GM12878 (cell line): Measurements from ENCODE around the gene NME7. TPM values are rescaled to one million over a fixed set of nuclear protein-coding genes. Genes with fewer than 3 reads are reported as not detected.

Experiments
- ATF7 ChIP-seq: fragments of 450-650 bp; IDR thresholded peaks from 2 replicates; pipeline ENCODE4 v1.6.1; 2016; ENCODE audit warnings: low read depth, mild to moderate bottlenecking
- BACH1 ChIP-seq: fragments of 450-650 bp; IDR thresholded peaks from 2 replicates; pipeline ENCODE4 v1.6.1; 2017; ENCODE audit warnings: mild to moderate bottlenecking, borderline replicate concordance
- CBFB ChIP-seq: IDR thresholded peaks from 2 replicates; pipeline ENCODE4 v1.6.1; 2016; ENCODE audit warnings: antibody characterized with exemption, low read depth
- CEBPB ChIP-seq, 2 experiments: fragments of 150-350 bp in 1 of 2; IDR thresholded peaks; 2 replicates each; pipeline ENCODE4 v1.6.1; 2012 to 2014; ENCODE audit warnings: low read depth in 2 of 2, low read length in 2 of 2, borderline replicate concordance in 1 of 2, inconsistent platforms in 1 of 2
- CHD2 ChIP-seq: IDR thresholded peaks from 2 replicates; pipeline ENCODE4 v1.6.1; 2011; ENCODE audit warnings: low read depth, low read length, improper control_type of control experiment, borderline replicate concordance
- HSF1 ChIP-seq: fragments of 150-350 bp; IDR thresholded peaks from 2 replicates; pipeline ENCODE4 v1.6.1; 2014; ENCODE audit warnings: mild to moderate bottlenecking, low read depth, low read length
- MEF2A ChIP-seq: IDR thresholded peaks from 2 replicates; pipeline ENCODE4 v1.6.1; 2011; ENCODE audit warnings: low read depth, mild to moderate bottlenecking, low read length, moderate library complexity; ENCODE audit not compliant: insufficient read depth
- NBN ChIP-seq: fragments of 450-650 bp; IDR thresholded peaks from 2 replicates; pipeline ENCODE4 v1.6.1; 2016
- PML ChIP-seq: IDR thresholded peaks from 2 replicates; pipeline ENCODE4 v1.6.1; 2012; ENCODE audit warnings: low read length, inconsistent platforms
- RAD51 ChIP-seq: fragments of 450-650 bp; IDR thresholded peaks from 2 replicates; pipeline ENCODE4 v1.6.1; 2016; ENCODE audit warnings: moderate library complexity, mild to moderate bottlenecking, inconsistent platforms
- SUZ12 ChIP-seq: fragments of 200-600 bp; sonication (generic); IDR thresholded peaks from one replicate; pipeline ENCODE4 v1.6.1; 2018; ENCODE audit warnings: antibody characterized with exemption, mild to moderate bottlenecking; ENCODE audit not compliant: unreplicated experiment
- TBL1XR1 ChIP-seq: IDR thresholded peaks from 2 replicates; pipeline ENCODE4 v1.6.1; 2012; ENCODE audit warnings: low read depth, low read length, improper control_type of control experiment
- TCF3 ChIP-seq: IDR thresholded peaks from 2 replicates; pipeline ENCODE4 v1.6.1; 2012; ENCODE audit warnings: low read depth, mild to moderate bottlenecking, low read length, borderline replicate concordance; ENCODE audit not compliant: insufficient read depth
- WRNIP1 ChIP-seq: IDR thresholded peaks from 2 replicates; pipeline ENCODE4 v1.6.1; 2011; ENCODE audit warnings: low read depth, low read length, improper control_type of control experiment, borderline replicate concordance
- ZBTB11 ChIP-seq: fragments of 450-650 bp; formaldehyde crosslinking; IDR thresholded peaks from 2 replicates; pipeline ENCODE4 v1.5.0; 2022; ENCODE audit warnings: mild to moderate bottlenecking, missing genetic modification characterization
- polyA plus RNA-seq, 11 experiments: library from polyadenylated mRNA; depleted of rRNA in 4 of 11; unstranded in 6 of 11; stranded (reverse) in 5 of 11; fragments of >200 nt; fragmentation: Nextera tagmentation in 4 of 11; fragmentation: Illumina TruSeq in 1 of 11; extraction: Ambion mirVana in 4 of 11; extraction: Trizol in 1 of 11; gene quantifications; 1 replicate in 1 of 11; 2 replicates in 10 of 11; pipeline versions ENCODE4 v1.2.1 to v1.2.3, GENCODE V29; 2011 to 2016; ENCODE audit warnings: inconsistent platforms in 2 of 11, missing spikeins in 2 of 11, low read depth in 1 of 11
- total RNA-seq, 4 experiments: library from RNA; depleted of rRNA in 3 of 4; stranded (reverse); fragments of >200 nt in 3 of 4; fragmentation: Illumina TruSeq in 1 of 4; extraction: Trizol in 1 of 4; gene quantifications; 2 replicates each; pipeline versions ENCODE4 v1.2.1 to v1.2.3, GENCODE V29; 2013 to 2021
- TF ChIP-seq, protein P1 (sequence below): IDR thresholded peaks from 2 replicates; pipeline ENCODE4 v1.6.1; 2012; ENCODE audit warnings: mild to moderate bottlenecking, low read depth, low read length
- TF ChIP-seq, protein P2 (sequence below): IDR thresholded peaks from 2 replicates; pipeline ENCODE4 v1.6.1; 2011; ENCODE audit warnings: borderline replicate concordance, low read depth, mild to moderate bottlenecking, moderate library complexity, low read length; ENCODE audit not compliant: insufficient read depth, poor library complexity, severe bottlenecking
- TF ChIP-seq, protein P3 (sequence below): IDR thresholded peaks from 2 replicates; pipeline ENCODE4 v1.6.1; 2012; ENCODE audit warnings: low read length, inconsistent platforms

NME7 gene
- total and polyA plus RNA-seq, 10 of the 15 experiments (the other 5 are each of a cell fraction or from before 2014, with no cell fraction given) = 1.5 to 15.6 (median 7.2) TPM

GRCh38 chr1:169138866-169139670 is 228.5 kb downstream of the NME7 start (continued):
- TF ChIP-seq, protein P1, sequence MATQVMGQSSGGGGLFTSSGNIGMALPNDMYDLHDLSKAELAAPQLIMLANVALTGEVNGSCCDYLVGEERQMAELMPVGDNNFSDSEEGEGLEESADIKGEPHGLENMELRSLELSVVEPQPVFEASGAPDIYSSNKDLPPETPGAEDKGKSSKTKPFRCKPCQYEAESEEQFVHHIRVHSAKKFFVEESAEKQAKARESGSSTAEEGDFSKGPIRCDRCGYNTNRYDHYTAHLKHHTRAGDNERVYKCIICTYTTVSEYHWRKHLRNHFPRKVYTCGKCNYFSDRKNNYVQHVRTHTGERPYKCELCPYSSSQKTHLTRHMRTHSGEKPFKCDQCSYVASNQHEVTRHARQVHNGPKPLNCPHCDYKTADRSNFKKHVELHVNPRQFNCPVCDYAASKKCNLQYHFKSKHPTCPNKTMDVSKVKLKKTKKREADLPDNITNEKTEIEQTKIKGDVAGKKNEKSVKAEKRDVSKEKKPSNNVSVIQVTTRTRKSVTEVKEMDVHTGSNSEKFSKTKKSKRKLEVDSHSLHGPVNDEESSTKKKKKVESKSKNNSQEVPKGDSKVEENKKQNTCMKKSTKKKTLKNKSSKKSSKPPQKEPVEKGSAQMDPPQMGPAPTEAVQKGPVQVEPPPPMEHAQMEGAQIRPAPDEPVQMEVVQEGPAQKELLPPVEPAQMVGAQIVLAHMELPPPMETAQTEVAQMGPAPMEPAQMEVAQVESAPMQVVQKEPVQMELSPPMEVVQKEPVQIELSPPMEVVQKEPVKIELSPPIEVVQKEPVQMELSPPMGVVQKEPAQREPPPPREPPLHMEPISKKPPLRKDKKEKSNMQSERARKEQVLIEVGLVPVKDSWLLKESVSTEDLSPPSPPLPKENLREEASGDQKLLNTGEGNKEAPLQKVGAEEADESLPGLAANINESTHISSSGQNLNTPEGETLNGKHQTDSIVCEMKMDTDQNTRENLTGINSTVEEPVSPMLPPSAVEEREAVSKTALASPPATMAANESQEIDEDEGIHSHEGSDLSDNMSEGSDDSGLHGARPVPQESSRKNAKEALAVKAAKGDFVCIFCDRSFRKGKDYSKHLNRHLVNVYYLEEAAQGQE = no peak
- TF ChIP-seq CHD2 (no peak), SUZ12 (no peak), BACH1 (peak; percentile 96), HSF1 (no peak), WRNIP1 (no peak), MEF2A (peak; percentile 75), NBN (peak; percentile 29; the same call in 1 of the 2 replicates), ZBTB11 (CRISPR knock-in tag) (no peak), TCF3 (no peak), ATF7 (peak; percentile 86), RAD51 (no peak), CBFB (no peak), TBL1XR1 (peak; percentile 60; the same call in 1 of the 2 replicates), CEBPB (IDR thresholded peaks at IDR 0.05; ENCODE audit: borderline replicate concordance in 1 of 2, low read depth in 2 of 2, low read length in 2 of 2) (no peak), PML (peak; percentile 69; the same call in 1 of the 2 replicates)
- TF ChIP-seq, protein P2, sequence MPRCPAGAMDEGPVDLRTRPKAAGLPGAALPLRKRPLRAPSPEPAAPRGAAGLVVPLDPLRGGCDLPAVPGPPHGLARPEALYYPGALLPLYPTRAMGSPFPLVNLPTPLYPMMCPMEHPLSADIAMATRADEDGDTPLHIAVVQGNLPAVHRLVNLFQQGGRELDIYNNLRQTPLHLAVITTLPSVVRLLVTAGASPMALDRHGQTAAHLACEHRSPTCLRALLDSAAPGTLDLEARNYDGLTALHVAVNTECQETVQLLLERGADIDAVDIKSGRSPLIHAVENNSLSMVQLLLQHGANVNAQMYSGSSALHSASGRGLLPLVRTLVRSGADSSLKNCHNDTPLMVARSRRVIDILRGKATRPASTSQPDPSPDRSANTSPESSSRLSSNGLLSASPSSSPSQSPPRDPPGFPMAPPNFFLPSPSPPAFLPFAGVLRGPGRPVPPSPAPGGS = peak; percentile 84
- TF ChIP-seq, protein P3, sequence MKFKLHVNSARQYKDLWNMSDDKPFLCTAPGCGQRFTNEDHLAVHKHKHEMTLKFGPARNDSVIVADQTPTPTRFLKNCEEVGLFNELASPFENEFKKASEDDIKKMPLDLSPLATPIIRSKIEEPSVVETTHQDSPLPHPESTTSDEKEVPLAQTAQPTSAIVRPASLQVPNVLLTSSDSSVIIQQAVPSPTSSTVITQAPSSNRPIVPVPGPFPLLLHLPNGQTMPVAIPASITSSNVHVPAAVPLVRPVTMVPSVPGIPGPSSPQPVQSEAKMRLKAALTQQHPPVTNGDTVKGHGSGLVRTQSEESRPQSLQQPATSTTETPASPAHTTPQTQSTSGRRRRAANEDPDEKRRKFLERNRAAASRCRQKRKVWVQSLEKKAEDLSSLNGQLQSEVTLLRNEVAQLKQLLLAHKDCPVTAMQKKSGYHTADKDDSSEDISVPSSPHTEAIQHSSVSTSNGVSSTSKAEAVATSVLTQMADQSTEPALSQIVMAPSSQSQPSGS = peak; percentile 98
